NCI-H128 (cell line): Measurements from ENCODE around the gene MPP4.

Source experiments
- DNase-seq: peaks from one replicate; lab custom pipeline; 2025; ENCODE audit not compliant: unreplicated experiment; lab: John Stamatoyannopoulos, UW

The MPP4 gene

GRCh38 chr2:201631041-201631440 is 67.4 kb downstream of the MPP4 start:
- no peak for DNase-seq

- DNase-seq: no peak
These were observed 67.9 kb downstream of the MPP4 start for GRCh38 chr2:201630577-201630976.

DNA sequence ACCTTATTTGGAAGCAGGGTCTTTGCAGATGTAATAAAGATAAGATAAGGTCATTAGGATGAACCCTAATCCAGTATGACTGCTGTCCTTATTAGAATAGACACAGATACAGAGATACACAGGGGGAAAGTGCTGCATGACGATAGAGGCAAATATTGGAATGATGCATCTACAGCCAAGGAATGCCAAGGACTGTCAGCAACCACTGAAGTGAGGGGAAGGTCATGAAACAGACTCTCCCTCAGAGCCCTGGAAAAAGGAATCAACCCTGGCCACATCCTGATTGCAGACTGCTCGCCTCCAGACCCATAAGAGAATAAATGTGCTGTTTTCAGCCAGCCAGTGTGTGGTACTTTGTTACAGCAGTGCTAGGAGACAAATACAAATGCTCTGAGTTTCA is 69.9 kb downstream of the MPP4 start:
- DNase-seq: no peak

DNA sequence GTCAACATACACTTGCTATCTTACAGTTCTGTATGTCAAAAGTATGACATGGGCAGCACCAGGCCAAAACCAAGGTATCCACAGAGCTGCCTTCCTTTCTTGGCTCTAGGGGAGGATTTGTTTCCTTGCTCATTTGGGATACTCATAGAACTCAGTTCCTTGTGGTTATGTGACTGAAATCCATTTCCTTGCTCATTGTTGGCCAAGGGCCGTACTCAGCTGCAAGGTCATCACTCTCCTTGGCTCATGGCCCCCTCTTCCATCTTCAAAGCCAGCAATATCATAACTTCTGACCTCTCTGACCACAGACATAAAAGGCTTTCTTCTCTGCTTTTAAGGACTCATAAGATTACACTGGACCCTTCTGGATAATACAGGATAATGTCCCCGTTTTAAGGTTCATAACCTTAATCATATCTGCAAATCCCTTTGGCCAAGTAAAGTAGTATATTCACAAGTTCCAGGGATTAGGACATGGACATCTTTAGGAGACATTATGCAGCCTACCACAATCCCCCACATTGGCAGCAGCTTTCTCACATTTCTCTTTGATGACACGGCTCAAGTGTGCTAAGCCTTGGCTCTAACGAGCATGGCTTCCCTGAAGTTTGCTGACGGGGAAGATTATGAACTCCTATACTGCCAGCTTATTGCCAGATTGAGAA is 76.0 kb downstream of the MPP4 start:
- no peak for DNase-seq

DNA sequence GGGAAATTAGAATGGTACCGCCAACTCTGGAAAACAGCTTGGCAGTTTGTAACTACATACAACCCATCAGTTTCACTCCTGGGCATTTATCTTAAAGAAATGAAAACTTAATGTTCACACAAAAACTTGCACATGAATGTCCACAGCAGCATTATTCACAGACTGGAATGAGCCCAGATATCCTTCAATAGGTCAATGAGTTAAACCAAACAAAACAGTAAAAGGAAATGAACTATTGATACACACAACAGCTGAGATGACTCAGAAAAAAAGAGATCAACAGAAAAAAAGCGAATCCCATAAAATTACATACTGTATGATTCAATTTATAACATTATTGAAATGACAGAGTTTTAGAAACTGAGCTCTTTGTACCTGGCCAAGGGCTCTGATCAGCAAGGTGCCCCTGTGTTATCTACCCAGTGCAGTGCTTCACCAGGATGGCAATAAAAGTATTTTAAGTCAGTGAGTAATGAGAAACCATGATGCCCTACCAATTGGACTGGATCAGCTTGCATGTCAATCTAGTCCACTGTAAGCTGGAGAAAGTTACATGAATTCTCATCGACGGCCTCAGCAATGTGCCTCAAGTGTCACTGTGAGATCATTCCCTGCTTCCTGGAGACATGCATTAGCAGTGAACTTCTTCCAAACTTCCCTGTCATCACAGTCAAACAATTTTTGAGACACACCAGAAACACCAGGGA is 77.0 kb downstream of the MPP4 start:
- DNase-seq: no peak

GRCh38 chr2:201618744-201619662 is 79.4 kb downstream of the MPP4 start:
- no peak for DNase-seq

- DNase-seq: no peak
These were observed 90.4 kb downstream of the MPP4 start for GRCh38 chr2:201608021-201608420.

DNA sequence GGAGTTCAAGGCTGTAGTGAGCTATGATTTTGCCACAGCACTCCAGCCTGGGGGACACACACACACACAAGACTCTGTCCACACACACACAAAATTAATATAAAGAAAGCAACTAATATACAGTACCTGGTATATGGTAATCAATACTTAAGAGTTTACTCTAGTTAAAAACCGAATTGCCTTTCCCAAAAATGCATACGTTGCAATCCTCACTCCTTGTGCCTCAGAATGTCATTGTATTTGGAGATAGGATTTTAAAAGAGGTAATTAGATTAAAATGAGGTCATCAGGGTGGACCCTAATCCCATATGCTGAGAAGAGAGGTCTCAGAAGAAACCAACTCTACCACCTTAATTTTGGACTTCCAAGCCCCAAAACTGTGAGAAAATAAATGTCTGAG is 90.9 kb downstream of the MPP4 start:
- no peak for DNase-seq

GRCh38 chr2:201600906-201601305 is 97.5 kb downstream of the MPP4 start:
- DNase-seq: no peak

- DNase-seq: no peak
These were observed 101.0 kb downstream of the MPP4 start for GRCh38 chr2:201597397-201597796.
